GM18951 (cell line): ENCODE measurements around the gene CDC42SE1.

Experiments used
- POLR2A ChIP-seq: IDR thresholded peaks from 4 replicates; pipeline ENCODE4 v1.6.1; 2011; ENCODE audit warnings: mild to moderate bottlenecking; ENCODE audit not compliant: insufficient read length, insufficient read depth; ENCODE audit errors: extremely low read depth
- in situ Hi-C: fragments of 300-500 bp; cut with MboI; formaldehyde crosslinking; loops from one replicate; pipeline ENCODE4 v1.12.0; 2022; ENCODE audit warnings: low sequenced_read_pairs, mixed read lengths, inconsistent platforms; ENCODE audit not compliant: unreplicated experiment

The CDC42SE1 gene

DNA sequence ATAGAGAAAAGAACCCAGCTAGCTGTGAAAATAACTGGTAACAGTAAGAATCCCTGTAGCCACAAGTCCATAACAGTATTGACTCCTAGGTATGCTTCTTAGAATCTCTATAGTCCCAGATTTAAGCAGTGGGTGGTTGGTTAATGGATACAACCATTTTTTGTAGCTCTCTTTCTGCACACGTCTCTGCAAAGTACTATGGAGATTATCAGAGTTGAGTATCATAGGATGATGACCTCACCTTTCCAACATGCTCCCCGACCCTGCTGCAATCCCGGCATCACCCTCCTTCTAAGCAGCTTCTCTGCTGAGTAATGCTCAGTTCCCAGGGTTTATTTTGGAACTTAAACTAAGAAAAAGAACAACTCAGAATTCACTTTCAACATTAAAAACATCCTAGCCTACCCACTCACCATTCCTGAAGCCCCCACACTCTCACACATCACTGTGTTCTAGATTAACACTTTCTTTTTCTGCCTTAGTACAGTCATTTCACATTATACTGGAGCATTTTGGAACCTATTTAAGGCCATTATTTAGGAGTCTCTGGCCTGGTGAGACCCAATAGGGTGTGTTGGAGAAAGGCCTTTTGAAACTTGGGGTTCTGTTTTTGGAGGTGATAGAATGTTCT, 3.4 kb upstream of the CDC42SE1 start:
- in situ Hi-C loops = no loop called here
- no peak for TF ChIP-seq POLR2A

DNA sequence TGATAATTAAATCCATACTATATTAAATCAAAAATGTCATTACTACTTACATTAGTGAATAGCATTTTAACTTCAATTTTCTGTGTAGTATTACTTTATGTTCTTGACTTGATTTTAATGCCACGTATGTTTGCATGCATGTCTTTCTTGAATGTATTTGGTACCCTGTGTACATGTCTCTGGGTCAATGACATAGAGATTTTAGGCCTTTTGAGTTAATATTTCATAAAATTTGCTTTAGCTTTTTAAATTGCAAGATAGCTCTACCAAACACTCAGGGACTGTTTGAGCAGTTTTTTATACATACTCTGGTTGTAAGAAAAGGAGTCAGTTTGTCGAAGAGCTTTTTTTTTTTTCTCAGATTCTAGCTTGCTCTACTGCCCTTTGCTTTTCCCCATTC, 2.3 kb upstream of the CDC42SE1 start:
- no peak for TF ChIP-seq POLR2A
- in situ Hi-C loops = no loop called here

DNA sequence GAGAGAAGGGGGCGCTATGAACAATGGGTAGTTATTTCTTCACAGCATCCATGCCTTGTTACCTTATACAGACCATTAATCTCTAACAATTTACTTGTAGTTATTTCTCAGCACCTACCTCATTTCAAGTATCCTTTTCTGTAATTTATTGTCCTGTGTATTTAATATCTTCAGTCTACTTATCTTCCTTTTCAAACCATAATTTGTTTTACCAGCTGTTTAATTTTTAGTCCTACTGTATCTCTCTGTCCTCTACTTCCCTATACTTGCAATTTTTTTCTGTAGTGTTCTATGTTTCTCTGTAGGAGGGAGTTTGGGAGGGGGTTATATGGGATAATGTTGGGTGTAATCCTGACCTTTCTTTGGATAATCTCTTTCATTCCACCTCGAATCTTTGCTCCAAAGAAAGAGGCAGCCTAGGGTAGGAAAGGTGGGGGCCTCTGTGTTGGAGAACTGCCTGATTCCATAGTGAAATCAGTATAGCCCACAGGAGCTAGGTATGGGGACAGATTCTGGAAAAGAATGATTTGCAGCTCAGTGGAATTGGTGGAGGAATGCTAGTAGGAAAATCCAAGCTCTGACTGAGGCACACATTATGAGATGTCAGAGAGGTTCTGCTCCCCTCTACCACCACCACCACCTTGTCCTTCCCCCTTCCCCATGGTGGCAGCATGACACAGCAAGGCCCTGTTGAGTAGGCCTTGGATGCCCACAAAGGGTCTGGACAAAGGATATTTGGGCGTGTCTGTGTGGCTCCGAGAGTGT, 1.4 kb upstream of the CDC42SE1 start:
- in situ Hi-C loops = no loop called here
- TF ChIP-seq POLR2A = no peak

DNA sequence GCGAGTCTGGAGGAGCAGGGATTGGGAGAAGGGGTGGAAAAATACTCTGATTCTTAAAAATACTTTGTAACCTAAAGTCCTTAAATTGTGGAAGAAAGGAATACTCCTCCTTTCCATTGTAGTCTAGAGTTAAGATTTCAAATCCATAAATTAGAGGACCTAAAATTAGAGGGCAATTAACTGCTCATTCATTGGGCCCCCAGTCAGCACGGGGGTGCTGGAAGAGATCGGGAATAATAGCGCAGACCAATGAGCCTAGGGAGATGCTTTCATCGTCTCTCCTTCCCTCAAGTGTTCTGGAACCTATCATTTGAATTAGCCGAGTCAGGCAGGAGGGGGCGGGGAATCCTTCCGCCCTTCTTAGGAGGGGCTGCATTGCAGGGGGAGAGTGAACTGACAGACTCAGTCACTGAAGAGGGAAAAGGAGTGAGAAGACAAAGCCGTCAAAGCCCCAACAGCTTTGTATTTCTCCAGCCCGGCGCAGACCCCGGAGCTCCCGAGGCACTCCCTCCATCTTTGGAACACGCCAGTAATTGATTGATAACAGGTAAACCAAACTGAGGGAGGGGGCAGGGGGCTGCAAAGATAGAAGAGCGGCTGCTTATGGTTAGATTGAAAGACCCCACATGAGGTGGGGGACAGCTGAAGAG, 710 bp upstream of the CDC42SE1 start, which contains the start of gene MLLT11:
MLLT11 (plus strand) TSS at position 391 of the 650 bp plus-strand sequence. CDS start 6,828 bp downstream, outside the sequence.
- in situ Hi-C loops = no loop called here
- peak; percentile 40 for TF ChIP-seq POLR2A

DNA sequence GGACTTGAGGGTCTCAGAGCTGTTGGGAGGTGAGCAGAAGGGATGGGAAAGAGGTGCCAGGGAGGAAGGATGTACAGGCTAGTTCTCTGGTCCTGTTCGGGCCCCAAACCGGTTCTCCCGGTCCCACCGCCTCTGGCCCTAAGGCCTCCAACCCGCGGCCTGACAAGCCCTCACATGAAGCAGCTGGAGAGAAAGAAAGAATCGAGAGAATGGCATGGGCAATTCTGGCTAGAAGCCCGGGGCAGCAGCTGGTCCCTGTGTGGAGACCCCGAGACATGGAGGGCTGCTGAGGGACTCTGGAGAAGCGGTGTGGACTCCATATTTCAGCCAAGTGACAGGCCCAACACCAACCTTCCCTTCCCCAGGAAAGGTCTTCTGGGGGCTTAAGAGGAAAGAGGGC, 730 bp downstream of the CDC42SE1 start:
- no peak for TF ChIP-seq POLR2A
- in situ Hi-C loops = no loop called here

DNA sequence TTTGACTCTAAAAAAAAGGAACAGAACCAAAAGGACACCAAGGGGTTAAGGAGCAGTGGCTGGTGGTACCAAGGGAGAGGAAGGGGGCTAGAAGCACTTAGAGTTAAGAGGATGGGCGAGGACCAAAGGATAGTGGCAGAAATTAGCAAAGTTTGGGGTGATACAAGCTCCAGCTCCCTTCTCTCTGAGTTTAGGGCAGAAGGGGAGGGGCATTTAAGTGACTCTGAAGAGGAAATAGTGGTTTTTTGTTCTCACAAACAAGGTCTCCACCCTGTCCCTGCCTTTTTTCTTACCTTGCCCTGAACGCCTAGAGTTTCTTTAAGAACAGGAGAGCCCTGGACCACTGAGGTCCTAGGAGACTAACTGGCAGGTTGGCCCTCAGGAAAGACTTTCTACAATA, 3.3 kb downstream of the CDC42SE1 start:
- in situ Hi-C loops = no loop called here
- TF ChIP-seq POLR2A = no peak

DNA sequence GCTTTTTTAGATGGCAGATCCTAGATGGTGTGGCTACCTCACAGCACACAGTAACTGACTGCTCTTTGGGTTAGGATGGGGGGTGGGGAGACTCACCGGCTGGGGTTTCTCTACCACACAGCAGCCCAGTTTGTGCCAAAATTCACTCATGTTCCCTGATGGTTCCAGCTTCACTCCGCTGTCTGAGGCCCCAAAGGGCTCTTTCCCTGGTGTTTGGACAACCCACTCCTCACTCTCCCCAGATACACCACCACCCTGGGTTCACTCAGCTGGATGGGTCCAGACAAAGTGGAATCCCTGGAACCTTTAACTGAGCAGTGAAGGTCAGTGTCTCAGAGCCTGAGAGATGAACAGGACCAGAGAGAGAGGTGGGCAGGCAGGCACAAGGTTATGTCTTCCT, 3.8 kb downstream of the CDC42SE1 start:
- in situ Hi-C loops = no loop called here
- TF ChIP-seq POLR2A = no peak

DNA sequence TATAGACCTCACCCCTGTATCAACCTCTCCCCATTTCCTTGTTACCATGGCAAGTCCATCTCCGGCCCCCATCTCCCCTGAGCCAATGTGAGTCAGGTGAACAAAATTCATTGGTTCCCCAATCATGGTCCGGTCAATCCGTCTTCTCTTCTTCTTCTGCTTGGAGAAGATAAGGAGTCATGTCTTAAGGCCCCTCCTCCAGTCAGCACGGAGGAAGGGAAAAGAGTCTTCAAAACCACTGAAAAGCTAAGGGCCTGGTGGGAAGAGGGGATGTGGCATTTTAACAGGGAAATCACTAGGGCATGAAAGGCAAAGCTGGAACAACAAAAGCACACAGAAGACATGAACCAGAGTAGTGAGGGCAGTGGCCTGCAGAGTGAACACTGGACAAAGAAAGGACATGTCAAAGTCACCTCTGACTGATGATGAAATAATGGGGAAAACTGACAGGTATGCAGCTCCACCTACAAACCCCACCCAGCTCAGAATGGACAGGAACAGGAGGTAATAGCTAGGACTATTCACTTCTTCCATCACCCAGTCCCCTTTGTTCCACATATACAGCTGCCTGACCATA, 4.4 kb downstream of the CDC42SE1 start:
- no peak for TF ChIP-seq POLR2A
- in situ Hi-C loops = no loop called here

DNA sequence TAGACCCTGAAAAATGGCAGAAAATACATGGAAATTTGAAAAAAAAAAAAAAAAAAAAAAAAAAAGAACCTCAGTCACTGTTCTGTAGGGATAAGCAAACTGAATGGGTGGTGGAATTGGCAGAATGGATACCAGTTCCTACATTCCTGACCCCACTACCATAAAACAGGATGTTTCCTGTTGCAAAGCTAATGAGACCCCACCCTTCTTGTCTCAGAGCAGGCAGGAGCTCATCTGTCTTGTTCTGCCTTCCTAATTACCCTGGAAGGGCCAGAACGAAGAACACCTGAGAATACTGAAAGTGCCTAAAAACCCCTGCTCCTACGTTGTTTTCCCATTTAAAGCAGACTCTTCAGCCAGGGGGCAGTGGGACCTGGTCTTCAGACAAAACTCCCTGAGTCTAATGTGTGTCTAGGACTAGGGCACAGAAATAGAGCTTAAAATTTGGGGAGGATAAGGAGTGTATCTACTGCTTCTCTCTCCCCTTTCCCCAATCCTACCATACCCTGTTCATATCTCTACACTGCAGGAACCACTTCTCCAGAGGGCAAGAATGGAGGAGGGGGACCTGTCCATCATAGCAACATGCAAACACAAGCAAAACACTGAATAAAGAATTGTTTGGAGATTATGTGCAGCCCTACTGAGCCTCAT, 7.9 kb downstream of the CDC42SE1 start:
- in situ Hi-C loops = no loop called here
- TF ChIP-seq POLR2A = peak; percentile 13

DNA sequence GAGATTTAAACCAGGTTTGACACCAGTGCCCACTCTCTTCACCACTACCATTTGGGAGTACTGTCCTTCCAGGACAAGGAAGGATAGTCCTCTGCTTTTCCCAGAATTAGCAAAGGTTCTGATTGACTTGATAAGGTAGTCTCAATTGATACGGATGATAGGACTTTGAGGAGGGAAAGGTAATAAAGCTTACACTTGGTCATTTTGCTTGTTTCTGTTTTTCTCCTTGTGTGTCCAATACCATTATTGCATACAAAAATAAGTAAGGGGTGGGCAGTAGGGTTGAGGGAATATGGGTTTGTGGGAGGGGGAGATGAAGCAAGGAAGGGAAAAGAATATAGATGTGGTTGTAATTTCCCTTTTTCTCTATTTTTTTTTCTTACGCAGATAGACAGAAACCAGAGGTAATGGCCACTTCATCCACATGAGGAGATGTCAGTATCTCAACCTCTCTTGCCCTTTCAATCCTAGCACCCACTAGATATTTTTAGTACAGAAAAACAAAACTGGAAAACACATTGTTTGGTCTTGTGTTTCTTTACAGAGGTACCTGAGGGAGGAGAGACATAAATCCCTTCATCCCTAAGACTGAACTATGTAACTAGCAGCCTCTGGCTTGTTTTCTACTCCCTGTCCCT, 9.3 kb downstream of the CDC42SE1 start:
- no peak for TF ChIP-seq POLR2A
- in situ Hi-C loops = no loop called here

DNA sequence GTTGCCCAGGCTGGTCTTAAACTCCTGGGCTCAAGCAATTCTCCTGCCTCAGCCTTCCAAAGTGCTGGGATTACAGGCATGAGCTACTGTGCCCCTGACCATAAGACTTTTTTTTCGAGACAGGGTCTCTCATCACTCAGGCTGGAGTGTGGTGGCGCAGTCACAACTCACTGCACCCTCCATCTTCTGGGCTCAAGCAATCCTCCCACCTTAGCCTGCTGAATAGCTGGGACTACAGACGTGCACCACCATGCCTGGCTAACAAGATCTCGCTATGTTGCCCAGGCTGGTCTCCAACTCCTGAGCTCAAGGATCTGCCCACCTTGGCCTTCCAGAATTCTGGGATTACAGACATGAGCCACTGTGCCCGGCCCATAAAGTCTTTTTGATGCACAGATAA, 10.0 kb downstream of the CDC42SE1 start:
- in situ Hi-C loops = no loop called here
- no peak for TF ChIP-seq POLR2A

DNA sequence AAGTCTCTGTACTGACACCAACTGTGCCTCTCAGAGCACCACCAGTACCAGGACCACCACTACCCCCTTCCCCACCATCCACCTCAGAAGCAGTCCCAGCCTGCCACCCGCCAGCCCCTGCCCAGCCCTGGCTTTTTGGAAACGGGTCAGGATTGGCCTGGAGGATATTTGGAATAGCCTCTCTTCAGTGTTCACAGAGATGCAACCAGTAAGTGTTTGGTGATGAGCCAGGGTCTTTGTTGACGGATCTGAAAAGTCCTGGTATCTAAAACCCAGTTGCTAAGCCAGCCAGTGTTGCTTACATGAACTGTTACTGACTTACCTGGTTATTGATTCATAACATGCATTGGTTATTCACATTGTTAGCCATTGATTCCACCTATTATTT, 10.8 kb downstream of the CDC42SE1 start:
- no peak for TF ChIP-seq POLR2A
- in situ Hi-C loops = no loop called here
